Measurements from ENCODE around the gene RIN3. TPM values are rescaled to one million over a fixed set of nuclear protein-coding genes. Genes with fewer than 3 reads are reported as not detected.

Gene RIN3
- total RNA-seq, 1 experiment from 2014 or later, result 4.8 TPM

- no peaks in the 10 kb centered on the region for H3K9me3 ChIP-seq (ENCODE audit: low read length)
- peaks cover 46% of the 10 kb centered on the region for H3K4me1 ChIP-seq (ENCODE audit: insufficient read depth, low read length)
- TF ChIP-seq EZH2phosphoT487 (IDR thresholded peaks at IDR 0.05; ENCODE audit: borderline replicate concordance, low read length) (no peak), EZH2 (IDR thresholded peaks at IDR 0.05; ENCODE audit: low read length, unreplicated experiment) (no peak), CTCF (conservative IDR thresholded peaks at IDR 0.05; ENCODE audit: low read depth, low read length) (no peak)
- ChIA-PET POLR2A (ENCODE audit: unreplicated experiment) (no interaction called here), CTCF (no interaction called here)
- no peak overlapping the region for H3K4me2 ChIP-seq (ENCODE audit: low read length)
- H3K79me2 ChIP-seq (ENCODE audit: low read length), result no peaks in the 10 kb centered on the region
- H3K27me3 ChIP-seq (ENCODE audit: low read length), result no peaks in the 10 kb centered on the region
- ATAC-seq (no peak), DNase-seq (no peak)
- no peaks in the 10 kb centered on the region for H4K20me1 ChIP-seq (ENCODE audit: low read length)
- BruUV-seq (replicated peaks), result no TSS peak
- H2AFZ ChIP-seq (ENCODE audit: low read length), result no peak overlapping the region
- no peak overlapping the region; the same call in 1 of the 2 replicates for H3K9ac ChIP-seq (ENCODE audit: low read length)
- peak overlapping the region; percentile 58 for H3K27ac ChIP-seq (ENCODE audit: low read length)
- H3F3A ChIP-seq (ENCODE audit: low read length, unreplicated experiment), result peaks cover 3% of the 10 kb centered on the region
- intact Hi-C loops (cut with micrococcal nuclease), result no loop called here
- H3K9me2 ChIP-seq (replicated peaks; ENCODE audit: low read length), result no peaks in the 10 kb centered on the region
- H3K36me3 ChIP-seq (ENCODE audit: low read depth, low read length), result no peaks in the 10 kb centered on the region
- no peak overlapping the region for H3K4me3 ChIP-seq (ENCODE audit: low read length)
These were observed 137.1 kb downstream of the RIN3 start for GRCh38 chr14:92650581-92651105.

GRCh38 chr14:92651106-92651757, 137.7 kb downstream of the RIN3 start:
- ATAC-seq (no peak), DNase-seq (no peak)
- no peak overlapping the region for H3K9ac ChIP-seq (ENCODE audit: low read length)
- ChIA-PET POLR2A (ENCODE audit: unreplicated experiment) (no interaction called here), CTCF (no interaction called here)
- peaks cover under 1% of the 10 kb centered on the region for H3F3A ChIP-seq (ENCODE audit: low read length, unreplicated experiment)
- no TSS peak for BruUV-seq (replicated peaks)
- H3K36me3 ChIP-seq (ENCODE audit: low read depth, low read length), result no peaks in the 10 kb centered on the region
- no peaks in the 10 kb centered on the region for H3K9me3 ChIP-seq (ENCODE audit: low read length)
- H3K4me1 ChIP-seq (ENCODE audit: insufficient read depth, low read length), result peaks cover 40% of the 10 kb centered on the region
- H4K20me1 ChIP-seq (ENCODE audit: low read length), result no peaks in the 10 kb centered on the region
- no peak overlapping the region for H3K27ac ChIP-seq (ENCODE audit: low read length)
- TF ChIP-seq CTCF (conservative IDR thresholded peaks at IDR 0.05; ENCODE audit: low read depth, low read length) (no peak), EZH2phosphoT487 (IDR thresholded peaks at IDR 0.05; ENCODE audit: borderline replicate concordance, low read length) (no peak), EZH2 (IDR thresholded peaks at IDR 0.05; ENCODE audit: low read length, unreplicated experiment) (no peak)
- no peaks in the 10 kb centered on the region for H3K27me3 ChIP-seq (ENCODE audit: low read length)
- intact Hi-C loops (cut with micrococcal nuclease), result no loop called here
- H2AFZ ChIP-seq (ENCODE audit: low read length), result no peak overlapping the region
- no peaks in the 10 kb centered on the region for H3K79me2 ChIP-seq (ENCODE audit: low read length)
- H3K4me2 ChIP-seq (ENCODE audit: low read length), result no peak overlapping the region
- no peaks in the 10 kb centered on the region for H3K9me2 ChIP-seq (replicated peaks; ENCODE audit: low read length)
- no peak overlapping the region for H3K4me3 ChIP-seq (ENCODE audit: low read length)

- Histone ChIP-seq H3K9ac (ENCODE audit: low read length) (no peak overlapping the region), H4K20me1 (ENCODE audit: low read length) (no peaks in the 10 kb centered on the region), H3K4me2 (ENCODE audit: low read length) (no peak overlapping the region), H3K27me3 (ENCODE audit: low read length) (no peaks in the 10 kb centered on the region), H3K9me2 (replicated peaks; ENCODE audit: low read length) (no peaks in the 10 kb centered on the region), H3K79me2 (ENCODE audit: low read length) (no peaks in the 10 kb centered on the region), H3F3A (ENCODE audit: low read length, unreplicated experiment) (no peaks in the 10 kb centered on the region), H3K36me3 (ENCODE audit: low read depth, low read length) (no peaks in the 10 kb centered on the region), H3K9me3 (ENCODE audit: low read length) (no peaks in the 10 kb centered on the region), H3K27ac (ENCODE audit: low read length) (no peak overlapping the region), H2AFZ (ENCODE audit: low read length) (no peak overlapping the region), H3K4me3 (ENCODE audit: low read length) (no peak overlapping the region), H3K4me1 (ENCODE audit: insufficient read depth, low read length) (peaks cover 34% of the 10 kb centered on the region)
- BruUV-seq (replicated peaks), result no TSS peak
- ATAC-seq, result no peak
- POLR2A ChIA-PET (ENCODE audit: unreplicated experiment), result interaction anchor here (0.7 kb wide), 1 partner anchor 11 kb away, joined by 14 read pairs; no protein-coding TSS in a partner anchor
- no peak for DNase-seq
- TF ChIP-seq CTCF (conservative IDR thresholded peaks at IDR 0.05; ENCODE audit: low read depth, low read length), result no peak
- TF ChIP-seq EZH2phosphoT487 (IDR thresholded peaks at IDR 0.05; ENCODE audit: borderline replicate concordance, low read length), result no peak
- no peak for TF ChIP-seq EZH2 (IDR thresholded peaks at IDR 0.05; ENCODE audit: low read length, unreplicated experiment)
- intact Hi-C loops (cut with micrococcal nuclease), result no loop called here
- CTCF ChIA-PET, result no interaction called here
These were observed 138.3 kb downstream of the RIN3 start for GRCh38 chr14:92651758-92652406.

All from PC-3 (cell line).